BJ (cell line): ENCODE data around the gene RET. TPM values are rescaled to one million over a fixed set of nuclear protein-coding genes. Genes with fewer than 3 reads are reported as not detected.

Experiments used
- CTCF ChIA-PET: fragments of 350-600 bp; formaldehyde crosslinking; extraction: SDS; loops from one replicate; lab custom pipeline; 2021; ENCODE audit warnings: antibody characterized with exemption, inconsistent platforms; lab: Yijun Ruan, JAX
- POLR2A ChIA-PET: fragments of 300-600 bp; sonication (Branson Sonifier 250); formaldehyde crosslinking; extraction: SDS; loops from one replicate; lab custom pipeline; 2021; ENCODE audit warnings: antibody characterized with exemption; lab: Charles Lee
- DNase-seq: peaks from one replicate; pipeline ENCODE4 v3.0.0-alpha.2; 2011; ENCODE audit warnings: low read depth
- H3K27me3 ChIP-seq: 2 replicates; pipeline ENCODE4 v1.6.0; 2011; ENCODE audit warnings: low read length; ENCODE audit not compliant: control insufficient read depth, insufficient read depth
- H3K36me3 ChIP-seq: 2 replicates; pipeline ENCODE4 v1.5.1; 2011; ENCODE audit warnings: low read length; ENCODE audit not compliant: control insufficient read depth, insufficient read depth
- H3K4me3 ChIP-seq: 2 replicates; pipeline ENCODE4 v1.5.1; 2011; ENCODE audit warnings: low read depth, mild to moderate bottlenecking, control low read depth, low read length
- CTCF ChIP-seq: IDR thresholded peaks from 2 replicates; pipeline ENCODE4 v1.5.1; 2011; ENCODE audit warnings: low read depth, mild to moderate bottlenecking, control low read depth, inconsistent platforms, low read length, moderate library complexity; ENCODE audit not compliant: insufficient read depth
- polyA plus RNA-seq: library from polyadenylated mRNA; depleted of rRNA; stranded (reverse); fragments of >200 nt; gene quantifications from 2 replicates; pipeline ENCODE4 v1.2.3, GENCODE V29; 2011

The RET gene
- polyA plus RNA-seq, 1 experiment = 0.29 TPM

- Histone ChIP-seq H3K36me3 (peaks cover 2% of the 10 kb centered on the region; the same call in 1 of the 2 replicates), H3K27me3 (no peaks in the 10 kb centered on the region), H3K4me3 (no peak overlapping the region)
- DNase-seq = no peak
- no peak; the same call in 1 of the 2 replicates for TF ChIP-seq CTCF
- POLR2A ChIA-PET = interaction anchor here (0.6 kb wide), 1 partner anchor 387 kb away, joined by 4 read pairs; no protein-coding TSS in a partner anchor
- CTCF ChIA-PET = interaction anchor here (1.0 kb wide), 1 partner anchor 9 kb away, joined by 5 read pairs; no protein-coding TSS in a partner anchor
Measured at GRCh38 chr10:43156590-43157341, 79.9 kb downstream of the RET start.

GRCh38 chr10:43158636-43159035 is 81.8 kb downstream of the RET start:
- ChIA-PET CTCF (interaction anchor here (0.6 kb wide), 1 partner anchor 8 kb away, joined by 3 read pairs; no protein-coding TSS in a partner anchor), POLR2A (no interaction called here)

GRCh38 chr10:43160046-43160920 is 83.4 kb downstream of the RET start:
- peak; percentile 41 for DNase-seq
- ChIA-PET POLR2A (no interaction called here), CTCF (interaction anchor here (1.1 to 2.3 kb wide), 4 partner anchors 10 to 301 kb away, joined by 3 to 9 read pairs (median 4); no protein-coding TSS in a partner anchor)
- TF ChIP-seq CTCF = no peak
- peaks cover 8% of the 10 kb centered on the region for H3K36me3 ChIP-seq
- H3K27me3 ChIP-seq = no peaks in the 10 kb centered on the region
- no peak overlapping the region for H3K4me3 ChIP-seq

More at GRCh38 chr10:43158636-43159035, 81.8 kb downstream of the RET start:
- no peak for DNase-seq
- Histone ChIP-seq H3K36me3 (peaks cover 8% of the 10 kb centered on the region), H3K4me3 (no peak overlapping the region), H3K27me3 (no peaks in the 10 kb centered on the region)
- no peak for TF ChIP-seq CTCF

- CTCF ChIA-PET = interaction anchor here (1.5 to 2.3 kb wide), 2 partner anchors 9 to 24 kb away, joined by 3 to 9 read pairs; no protein-coding TSS in a partner anchor
Measured at GRCh38 chr10:43160921-43161255, 84.0 kb downstream of the RET start.

More at GRCh38 chr10:43160921-43161255, 84.0 kb downstream of the RET start:
- Histone ChIP-seq H3K4me3 (no peak overlapping the region), H3K27me3 (no peaks in the 10 kb centered on the region), H3K36me3 (peaks cover 8% of the 10 kb centered on the region)
- POLR2A ChIA-PET = no interaction called here
- no peak for DNase-seq
- TF ChIP-seq CTCF = no peak
